Caco-2 (cell line): Measurements from ENCODE around the gene MYADML2. TPM values are rescaled to one million over a fixed set of nuclear protein-coding genes. Genes with fewer than 3 reads are reported as not detected.

Source experiments
- BruUV-seq: library from RNA; stranded (reverse); fragments of 400-500 nt; replicated peaks from 2 replicates; lab custom pipeline; 2021; lab: Mats Ljungman, UMichigan
- CTCF ChIA-PET: fragments of 300-600 bp; sonication (Branson Sonifier 250); formaldehyde crosslinking; loops from one replicate; lab custom pipeline; 2022; ENCODE audit warnings: antibody characterized with exemption; lab: Charles Lee
- POLR2A ChIA-PET: fragments of 300-600 bp; sonication (Branson Sonifier 250); formaldehyde crosslinking; loops from one replicate; lab custom pipeline; 2022; ENCODE audit warnings: antibody characterized with exemption; lab: Charles Lee
- DNase-seq, 2 experiments: peaks; one replicate each; pipeline versions ENCODE4 v3.0.0 to v3.0.0-alpha.2; 2020 to 2022
- H3K27me3 ChIP-seq: replicated peaks from 2 replicates; pipeline ENCODE4 v1.6.0; 2011; ENCODE audit warnings: low read length; ENCODE audit not compliant: control insufficient read depth, insufficient read depth
- H3K36me3 ChIP-seq: 2 replicates; pipeline ENCODE4 v1.5.1; 2011; ENCODE audit warnings: low read length; ENCODE audit not compliant: control insufficient read depth, insufficient read depth
- H3K4me1 ChIP-seq: fragments of 250-450 bp; sonication (Bioruptor Pico); 2 replicates; pipeline ENCODE4 v1.5.1; 2020; ENCODE audit warnings: mild to moderate bottlenecking
- H3K4me3 ChIP-seq: 2 replicates; pipeline ENCODE4 v1.5.1; 2011; ENCODE audit warnings: low read depth, mild to moderate bottlenecking, control low read depth, low read length
- H3K9me3 ChIP-seq: fragments of 250-450 bp; sonication (Bioruptor Pico); 2 replicates; pipeline ENCODE4 v1.5.1; 2020; ENCODE audit warnings: mild to moderate bottlenecking, moderate library complexity
- H3K27ac Mint-ChIP-seq: one replicate; pipeline ENCODE4 v1.8.0; 2022; ENCODE audit warnings: mixed read lengths; ENCODE audit not compliant: unreplicated experiment
- H3K27me3 Mint-ChIP-seq: one replicate; pipeline ENCODE4 v1.8.0; 2022; ENCODE audit warnings: mixed read lengths; ENCODE audit not compliant: insufficient read depth, unreplicated experiment
- H3K36me3 Mint-ChIP-seq: one replicate; pipeline ENCODE4 v1.8.0; 2022; ENCODE audit warnings: mild to moderate bottlenecking, mixed read lengths; ENCODE audit not compliant: insufficient read depth, unreplicated experiment
- H3K4me1 Mint-ChIP-seq: one replicate; pipeline ENCODE4 v1.8.0; 2022; ENCODE audit warnings: low read depth, mixed read lengths; ENCODE audit not compliant: unreplicated experiment
- H3K4me3 Mint-ChIP-seq: one replicate; pipeline ENCODE4 v1.8.0; 2022; ENCODE audit warnings: mild to moderate bottlenecking, moderate library complexity, mixed read lengths; ENCODE audit not compliant: unreplicated experiment
- H3K9me3 Mint-ChIP-seq: one replicate; pipeline ENCODE4 v1.8.0; 2022; ENCODE audit warnings: mixed read lengths; ENCODE audit not compliant: unreplicated experiment
- CTCF ChIP-seq, 2 experiments: fragments of 200-600 bp in 1 of 2; IDR thresholded peaks; 1 replicate in 1 of 2; 2 replicates in 1 of 2; pipeline versions ENCODE4 v1.5.1 to v1.8.0; 2011 to 2022; ENCODE audit warnings: antibody characterized with exemption in 1 of 2, control low read depth in 1 of 2, inconsistent platforms in 1 of 2, low read depth in 1 of 2, low read length in 1 of 2, mild to moderate bottlenecking in 1 of 2, moderate library complexity in 1 of 2; ENCODE audit not compliant: insufficient read depth in 1 of 2, severe bottlenecking in 1 of 2, unreplicated experiment in 1 of 2
- intact Hi-C: fragments of 100-400 bp; cut with micrococcal nuclease; formaldehyde crosslinking; loops from one replicate; pipeline ENCODE4 v1.10.0; 2022; ENCODE audit not compliant: unreplicated experiment
- total RNA-seq: library from RNA; stranded (reverse); gene quantifications from 2 replicates; pipeline ENCODE4 v1.2.3, GENCODE V29; 2022

The MYADML2 gene
- total RNA-seq, 1 experiment from 2014 or later, result not detected

GRCh38 chr17:81990836-81991683 lies 44.0 kb upstream of the MYADML2 start:
- DNase-seq, result no peak
- Histone ChIP-seq H3K4me1 (peaks cover 18% of the 10 kb centered on the region; the same call in 1 of the 2 replicates), H3K4me3 (no peak overlapping the region), H3K27me3 (no peaks in the 10 kb centered on the region), H3K36me3 (no peaks in the 10 kb centered on the region), H3K9me3 (no peaks in the 10 kb centered on the region)
- Mint-ChIP-seq H3K27me3 (no peaks in the 10 kb centered on the region), H3K4me1 (peaks cover 6% of the 10 kb centered on the region), H3K36me3 (peaks cover 32% of the 10 kb centered on the region), H3K4me3 (no peak overlapping the region), H3K27ac (peak overlapping the region; percentile 56), H3K9me3 (no peaks in the 10 kb centered on the region)
- no peak for TF ChIP-seq CTCF (IDR thresholded peaks at IDR 0.05; ENCODE audit: insufficient read depth in 1 of 2, low read depth in 1 of 2, low read length in 1 of 2, severe bottlenecking in 1 of 2, unreplicated experiment in 1 of 2)
- POLR2A ChIA-PET, result interaction anchor here (0.6 kb wide), 1 partner anchor 46 kb away, joined by 4 read pairs; the partner anchor contains the start of gene DCXR
- CTCF ChIA-PET, result interaction anchor here (0.5 to 1.0 kb wide), 2 partner anchors 19 to 32 kb away, joined by 5 to 8 read pairs; no protein-coding TSS in a partner anchor
- no TSS peak for BruUV-seq
- intact Hi-C loops, result no loop called here

- Mint-ChIP-seq H3K4me1 (peaks cover 6% of the 10 kb centered on the region), H3K27ac (peak overlapping the region; percentile 55), H3K4me3 (no peak overlapping the region), H3K36me3 (peaks cover 57% of the 10 kb centered on the region), H3K27me3 (no peaks in the 10 kb centered on the region), H3K9me3 (no peaks in the 10 kb centered on the region)
- no peak for TF ChIP-seq CTCF (IDR thresholded peaks at IDR 0.05; ENCODE audit: insufficient read depth in 1 of 2, low read depth in 1 of 2, low read length in 1 of 2, severe bottlenecking in 1 of 2, unreplicated experiment in 1 of 2)
- intact Hi-C loops, result no loop called here
- Histone ChIP-seq H3K4me1 (peaks cover 12% of the 10 kb centered on the region; the same call in 1 of the 2 replicates), H3K27me3 (no peaks in the 10 kb centered on the region), H3K9me3 (no peaks in the 10 kb centered on the region), H3K4me3 (no peak overlapping the region), H3K36me3 (peaks cover 3% of the 10 kb centered on the region)
- ChIA-PET POLR2A (no interaction called here), CTCF (no interaction called here)
- BruUV-seq, result no TSS peak
- DNase-seq, result no peak
These were observed 40.2 kb upstream of the MYADML2 start for GRCh38 chr17:81987161-81987770.

- intact Hi-C loops, result no loop called here
- Mint-ChIP-seq H3K36me3 (peaks cover 58% of the 10 kb centered on the region), H3K27ac (no peak overlapping the region), H3K27me3 (no peaks in the 10 kb centered on the region), H3K9me3 (no peaks in the 10 kb centered on the region), H3K4me3 (no peak overlapping the region), H3K4me1 (peaks cover 6% of the 10 kb centered on the region)
- TF ChIP-seq CTCF (IDR thresholded peaks at IDR 0.05; ENCODE audit: insufficient read depth in 1 of 2, low read depth in 1 of 2, low read length in 1 of 2, severe bottlenecking in 1 of 2, unreplicated experiment in 1 of 2), result no peak
- ChIA-PET POLR2A (no interaction called here), CTCF (no interaction called here)
- no TSS peak for BruUV-seq
- Histone ChIP-seq H3K27me3 (no peaks in the 10 kb centered on the region), H3K4me3 (no peak overlapping the region), H3K9me3 (no peaks in the 10 kb centered on the region), H3K4me1 (0 out of 2 replicates have a peak, but pooled peaks cover 5% of the 10 kb centered on the region), H3K36me3 (peaks cover 3% of the 10 kb centered on the region)
- no peak for DNase-seq
These were observed 39.6 kb upstream of the MYADML2 start for GRCh38 chr17:81986606-81987005.
